Ascending aorta (tissue), 2 donors: ENCODE data around the gene UCP2. TPM values are rescaled to one million over a fixed set of nuclear protein-coding genes. Genes with fewer than 3 reads are reported as not detected.

ENCODE experiments used
- DNase-seq, 2 donors: peaks; one replicate each; pipeline ENCODE4 v3.0.0-alpha.2; 2019; ENCODE audit warnings: low spot score in 2 of 2
- H3K27ac ChIP-seq, 2 donors: fragments of 200-600 bp; sonication (generic); one replicate each; pipeline ENCODE4 v1.5.1; 2016 to 2017; ENCODE audit warnings: mild to moderate bottlenecking in 1 of 2
- H3K27me3 ChIP-seq: fragments of 200-600 bp; sonication (generic); one replicate; pipeline ENCODE4 v1.5.1; 2017
- H3K36me3 ChIP-seq, 2 donors: fragments of 200-600 bp; sonication (generic); one replicate each; pipeline ENCODE4 v1.5.1; 2016
- H3K4me1 ChIP-seq, 2 donors: fragments of 200-600 bp; sonication (generic); one replicate each; pipeline ENCODE4 v1.5.1; 2016 to 2017; ENCODE audit warnings: mild to moderate bottlenecking in 1 of 2
- H3K4me3 ChIP-seq, 2 donors: fragments of 200-600 bp; sonication (generic); one replicate each; pipeline ENCODE4 v1.5.1; 2016 to 2017; ENCODE audit warnings: mild to moderate bottlenecking in 1 of 2
- H3K9me3 ChIP-seq, 2 donors: fragments of 200-600 bp; sonication (generic); one replicate each; pipeline ENCODE4 v1.5.1; 2016
- CTCF ChIP-seq, 3 experiments: fragments of 200-600 bp in 2 of 3; fragments of 450-650 bp in 1 of 3; sonication (generic) in 2 of 3; IDR thresholded peaks; one replicate each; pipeline ENCODE4 v1.5.1; 2016 to 2019; ENCODE audit warnings: antibody characterized with exemption in 3 of 3, mild to moderate bottlenecking in 1 of 3, moderate library complexity in 1 of 3
- intact Hi-C: fragments of 100-400 bp; cut with DNase I; formaldehyde crosslinking; loops from one replicate; pipeline ENCODE4 v1.15.1; 2023
- total RNA-seq: library from RNA; depleted of rRNA; stranded (reverse); fragments of >200 nt; gene quantifications from one replicate; pipeline ENCODE4 v1.1.0, GENCODE V29; 2016

Gene UCP2
- total RNA-seq, 1 donor from 2014 or later, result 2.7 TPM

- intact Hi-C loops, result no loop called here
- no peak for DNase-seq
- no peaks in the 10 kb centered on the region for H3K4me1 ChIP-seq
- H3K4me3 ChIP-seq, result no peak within 1 kb of the TSS
- H3K36me3 ChIP-seq, result peaks cover 5 to 7% of the 10 kb centered on the region in 2 donors
- H3K9me3 ChIP-seq, result no peaks in the 10 kb centered on the region
- TF ChIP-seq CTCF (IDR thresholded peaks at IDR 0.05), result no peak
- H3K27me3 ChIP-seq, result no peaks in the 10 kb centered on the region
- H3K27ac ChIP-seq, result no peak within 1 kb of the TSS
Measured at GRCh38 chr11:74008373-74009229, 26.0 kb upstream of the UCP2 start, which contains the start of gene UCP3. UCP3 (minus strand) TSS chr11:74009085; CDS start chr11:74007042, 2,043 bp downstream.

GRCh38 chr11:74007691-74008372 lies 25.2 kb upstream of the UCP2 start:
- peaks cover under 1 to 11% of the 10 kb centered on the region in 2 donors for H3K36me3 ChIP-seq
- H3K4me3 ChIP-seq, result no peak overlapping the region
- no peak overlapping the region for H3K27ac ChIP-seq
- intact Hi-C loops, result no loop called here
- no peak for TF ChIP-seq CTCF (IDR thresholded peaks at IDR 0.05)
- no peaks in the 10 kb centered on the region for H3K4me1 ChIP-seq
- H3K27me3 ChIP-seq, result no peaks in the 10 kb centered on the region
- H3K9me3 ChIP-seq, result no peaks in the 10 kb centered on the region
- DNase-seq, result peak in 1 of 2 donors; percentile 18

GRCh38 chr11:74006743-74007304 lies 24.2 kb upstream of the UCP2 start:
- no peak for TF ChIP-seq CTCF (IDR thresholded peaks at IDR 0.05)
- H3K27ac ChIP-seq, result no peak overlapping the region
- H3K4me1 ChIP-seq, result no peaks in the 10 kb centered on the region
- DNase-seq, result no peak
- H3K9me3 ChIP-seq, result no peaks in the 10 kb centered on the region
- peaks cover 0 to 11% of the 10 kb centered on the region in 2 donors for H3K36me3 ChIP-seq
- no peaks in the 10 kb centered on the region for H3K27me3 ChIP-seq
- intact Hi-C loops, result no loop called here
- H3K4me3 ChIP-seq, result no peak overlapping the region

GRCh38 chr11:74005721-74006517 lies 23.3 kb upstream of the UCP2 start:
- Histone ChIP-seq H3K27ac (no peak overlapping the region), H3K27me3 (no peaks in the 10 kb centered on the region), H3K4me3 (no peak overlapping the region), H3K36me3 (peaks cover 0 to 11% of the 10 kb centered on the region in 2 donors), H3K4me1 (no peaks in the 10 kb centered on the region), H3K9me3 (no peaks in the 10 kb centered on the region)
- TF ChIP-seq CTCF (IDR thresholded peaks at IDR 0.05), result no peak
- peak in 1 of 2 donors; percentile 33 for DNase-seq
- intact Hi-C loops, result no loop called here
